ENCODE data around the gene HOMER3.

- TF ChIP-seq POLR2AphosphoS5 (IDR thresholded peaks at IDR 0.05; ENCODE audit: low read depth, low read length): no peak
- no peak for TF ChIP-seq CTCF (IDR thresholded peaks at IDR 0.05)
Measured at GRCh38 chr19:18972301-18972811, 31.3 kb upstream of the HOMER3 start.

All from Panc1 (cell line).